HG03558 (cell line): ENCODE data around the gene KIFC1.
"Not testable (repeated sequence)": the region's sequence is repeated elsewhere in the genome, so short reads cannot be mapped to it uniquely, and the experiment has no call there.

ENCODE experiments used
- ATAC-seq: cut with Tn5 transposase; IDR thresholded peaks from one replicate; pipeline ENCODE4 v1.9.1; 2021; ENCODE audit warnings: moderate number of reproducible peaks; ENCODE audit not compliant: unreplicated experiment; ENCODE audit errors: extremely low read depth

KIFC1 gene

DNA sequence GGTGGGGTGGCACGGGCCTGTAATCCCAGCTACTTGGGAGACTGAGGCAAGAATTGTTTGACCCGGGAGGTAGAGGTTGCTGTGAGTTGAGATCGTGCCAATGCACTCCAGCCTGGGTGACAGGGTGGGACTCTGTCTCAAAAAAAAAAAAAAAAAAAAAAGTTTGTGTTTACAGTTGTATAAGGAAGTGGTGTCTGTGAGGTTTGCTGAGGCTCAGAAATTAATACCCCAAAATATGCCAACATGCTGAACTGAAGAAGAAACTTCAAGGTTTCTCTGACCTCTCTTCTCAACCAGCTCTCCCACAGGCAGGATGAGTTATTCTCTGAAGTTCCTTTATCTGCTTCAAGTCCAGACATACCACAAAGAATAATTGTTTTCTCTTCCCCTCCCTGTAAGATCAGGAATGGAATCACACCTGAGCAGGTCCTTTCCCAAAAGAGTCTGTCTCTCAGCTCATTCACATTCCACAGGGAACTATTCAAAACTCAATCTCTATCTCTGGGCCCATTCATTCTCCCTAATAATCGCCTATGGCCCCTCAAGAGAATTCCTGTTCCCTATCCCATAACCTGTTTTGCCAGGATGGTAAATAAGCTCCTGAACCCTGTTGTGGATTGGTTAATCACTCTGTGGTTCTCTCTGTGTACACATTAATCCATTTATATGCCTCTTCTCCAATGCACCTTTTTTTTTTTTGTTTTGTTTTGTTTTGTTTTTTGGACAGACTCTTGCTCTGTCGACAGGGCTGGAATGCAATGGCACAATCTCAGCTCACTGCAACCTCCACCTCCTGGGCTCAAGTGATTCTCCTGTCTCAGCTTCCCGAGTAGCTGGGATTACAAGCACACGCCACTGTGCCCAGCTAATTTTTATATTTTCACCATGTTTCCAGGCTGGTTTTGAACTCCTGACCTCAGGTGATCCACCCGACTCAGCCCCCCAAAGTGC lies 17.4 kb upstream of the KIFC1 start:
- no peak for ATAC-seq

GRCh38 chr6:33375143-33375671 lies 16.4 kb upstream of the KIFC1 start:
- ATAC-seq = no peak

- no peak for ATAC-seq
These were observed 14.5 kb upstream of the KIFC1 start for GRCh38 chr6:33377171-33377570.

DNA sequence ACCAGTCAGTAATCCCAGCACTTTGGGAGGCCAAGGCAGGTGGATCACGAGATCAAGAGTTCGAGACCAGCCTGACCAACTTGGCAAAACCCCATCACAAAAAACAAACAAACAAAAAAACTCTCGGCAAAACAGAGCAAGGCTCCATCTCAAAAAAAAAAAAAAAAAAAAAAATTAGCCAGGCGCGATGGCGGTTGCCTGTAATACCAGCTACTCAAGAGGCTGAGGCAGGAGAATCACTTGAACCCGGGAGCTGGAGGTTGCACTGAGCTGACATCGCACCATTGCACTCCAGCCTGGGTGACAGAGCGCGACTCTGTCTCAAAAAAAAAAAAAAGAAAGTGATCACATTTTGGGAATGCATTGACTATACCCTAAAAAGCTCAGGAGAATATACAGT lies 12.4 kb upstream of the KIFC1 start:
- not testable (repeated sequence) for ATAC-seq

- ATAC-seq = no peak
These were observed 11.2 kb upstream of the KIFC1 start for GRCh38 chr6:33380272-33380981.

- no peak for ATAC-seq
These were observed 8.0 kb upstream of the KIFC1 start for GRCh38 chr6:33383427-33384185.

- ATAC-seq = no peak
These were observed 7.0 kb upstream of the KIFC1 start for GRCh38 chr6:33384581-33385020.

DNA sequence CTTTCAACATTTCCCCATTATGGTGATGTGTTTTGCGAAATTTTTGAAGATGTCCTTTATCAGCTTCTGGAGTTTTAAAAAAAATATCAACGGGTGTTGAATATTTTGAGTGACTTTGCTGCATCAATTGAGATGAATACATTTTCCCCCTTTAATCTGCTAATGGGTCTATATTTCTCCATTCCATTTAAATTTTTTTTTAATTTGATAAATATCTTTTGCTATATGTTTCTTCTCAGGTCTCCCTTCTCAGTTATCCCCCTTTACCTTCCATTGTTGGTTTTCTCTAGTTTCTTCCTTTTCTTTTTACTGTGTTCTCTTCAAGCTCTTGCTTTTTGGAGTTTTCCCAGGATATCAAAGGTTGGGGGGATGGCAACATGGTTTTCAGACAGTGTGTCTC lies 1.4 kb upstream of the KIFC1 start:
- no peak for ATAC-seq

GRCh38 chr6:33390767-33391277 lies 801 bp upstream of the KIFC1 start:
- ATAC-seq = no peak

- ATAC-seq = no peak
These were observed 435 bp downstream of the KIFC1 start for GRCh38 chr6:33391922-33392594.

DNA sequence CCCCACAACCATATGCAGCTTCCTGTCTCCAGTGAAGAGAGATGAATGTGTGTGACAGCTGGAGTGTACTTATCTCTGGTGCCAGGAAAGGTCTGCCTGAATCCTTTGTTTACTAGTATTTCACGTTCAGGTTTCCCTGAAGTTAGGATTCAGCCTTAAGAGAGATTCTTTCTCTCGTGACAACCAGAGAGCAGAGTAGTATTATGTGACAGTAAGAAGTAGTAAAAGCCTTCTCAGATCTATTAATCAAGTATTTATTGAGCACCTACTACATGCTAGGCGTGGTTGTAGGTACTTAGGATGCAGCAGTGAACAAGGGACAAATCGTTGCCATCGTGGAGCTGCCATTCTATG lies 949 bp downstream of the KIFC1 start:
- ATAC-seq = no peak

DNA sequence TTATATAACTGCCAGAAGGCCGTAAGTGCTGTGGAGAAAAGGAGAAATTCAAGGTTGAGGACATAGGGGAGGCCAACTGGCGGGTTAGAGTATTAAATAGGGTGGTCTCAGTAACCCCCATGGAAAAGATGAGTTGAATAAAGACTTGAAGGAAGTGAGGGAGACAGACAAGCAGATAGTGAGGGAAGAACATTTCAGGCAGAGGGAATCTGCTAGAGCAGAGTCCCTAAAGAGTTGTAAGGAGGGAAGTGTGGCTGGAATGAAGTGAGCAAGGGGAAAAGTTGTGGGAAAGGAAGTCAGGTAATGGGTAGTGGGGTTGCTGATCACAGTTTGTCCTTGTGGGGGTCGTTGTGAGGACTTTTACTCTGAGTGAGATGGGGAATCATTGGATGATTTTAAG lies 1.4 kb downstream of the KIFC1 start:
- no peak for ATAC-seq

- no peak for ATAC-seq
These were observed 5.9 kb downstream of the KIFC1 start for GRCh38 chr6:33397541-33397940.

- not testable (repeated sequence) for ATAC-seq
These were observed 7.0 kb downstream of the KIFC1 start for GRCh38 chr6:33398601-33399000.

GRCh38 chr6:33399881-33400280 lies 8.3 kb downstream of the KIFC1 start:
- not testable (repeated sequence) for ATAC-seq

DNA sequence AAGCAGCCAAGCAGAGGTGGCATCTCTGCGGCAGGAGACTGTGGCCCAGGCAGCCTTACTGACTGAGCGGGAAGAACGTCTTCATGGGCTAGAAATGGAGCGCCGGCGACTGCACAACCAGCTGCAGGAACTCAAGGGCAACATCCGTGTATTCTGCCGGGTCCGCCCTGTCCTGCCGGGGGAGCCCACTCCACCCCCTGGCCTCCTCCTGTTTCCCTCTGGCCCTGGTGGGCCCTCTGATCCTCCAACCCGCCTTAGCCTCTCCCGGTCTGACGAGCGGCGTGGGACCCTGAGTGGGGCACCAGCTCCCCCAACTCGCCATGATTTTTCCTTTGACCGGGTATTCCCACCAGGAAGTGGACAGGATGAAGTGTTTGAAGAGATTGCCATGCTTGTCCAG lies 13.3 kb downstream of the KIFC1 start:
- ATAC-seq = no peak

DNA sequence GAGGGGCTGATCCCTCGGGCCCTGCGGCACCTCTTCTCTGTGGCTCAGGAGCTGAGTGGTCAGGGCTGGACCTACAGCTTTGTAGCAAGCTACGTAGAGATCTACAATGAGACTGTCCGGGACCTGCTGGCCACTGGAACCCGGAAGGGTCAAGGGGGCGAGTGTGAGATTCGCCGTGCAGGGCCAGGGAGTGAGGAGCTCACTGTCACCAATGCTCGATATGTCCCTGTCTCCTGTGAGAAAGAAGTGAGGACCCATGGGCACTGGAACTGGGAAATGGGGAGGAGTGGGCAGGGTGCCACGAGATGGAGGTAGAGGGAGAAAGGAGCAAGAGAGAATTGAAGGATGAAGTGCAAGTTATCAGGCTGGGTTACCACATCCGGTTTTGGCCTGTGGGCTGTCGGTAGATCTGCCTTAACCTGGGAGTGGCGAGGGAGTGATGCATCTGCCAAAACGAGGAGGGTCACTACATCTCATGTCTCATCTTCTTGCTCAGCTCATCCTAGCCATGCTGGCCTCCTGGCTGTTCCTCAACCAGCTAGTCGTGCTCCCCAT lies 13.8 kb downstream of the KIFC1 start:
- ATAC-seq = no peak

DNA sequence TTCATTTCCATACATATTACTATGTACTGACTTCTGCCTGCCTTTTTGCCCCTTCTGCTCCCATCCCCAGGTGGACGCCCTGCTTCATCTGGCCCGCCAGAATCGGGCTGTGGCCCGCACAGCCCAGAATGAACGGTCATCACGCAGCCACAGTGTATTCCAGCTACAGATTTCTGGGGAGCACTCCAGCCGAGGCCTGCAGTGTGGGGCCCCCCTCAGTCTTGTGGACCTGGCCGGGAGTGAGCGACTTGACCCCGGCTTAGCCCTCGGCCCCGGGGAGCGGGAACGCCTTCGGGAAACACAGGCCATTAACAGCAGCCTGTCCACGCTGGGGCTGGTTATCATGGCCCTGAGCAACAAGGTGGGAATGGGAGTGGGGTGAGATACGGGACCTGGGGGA lies 14.5 kb downstream of the KIFC1 start:
- ATAC-seq = no peak

DNA sequence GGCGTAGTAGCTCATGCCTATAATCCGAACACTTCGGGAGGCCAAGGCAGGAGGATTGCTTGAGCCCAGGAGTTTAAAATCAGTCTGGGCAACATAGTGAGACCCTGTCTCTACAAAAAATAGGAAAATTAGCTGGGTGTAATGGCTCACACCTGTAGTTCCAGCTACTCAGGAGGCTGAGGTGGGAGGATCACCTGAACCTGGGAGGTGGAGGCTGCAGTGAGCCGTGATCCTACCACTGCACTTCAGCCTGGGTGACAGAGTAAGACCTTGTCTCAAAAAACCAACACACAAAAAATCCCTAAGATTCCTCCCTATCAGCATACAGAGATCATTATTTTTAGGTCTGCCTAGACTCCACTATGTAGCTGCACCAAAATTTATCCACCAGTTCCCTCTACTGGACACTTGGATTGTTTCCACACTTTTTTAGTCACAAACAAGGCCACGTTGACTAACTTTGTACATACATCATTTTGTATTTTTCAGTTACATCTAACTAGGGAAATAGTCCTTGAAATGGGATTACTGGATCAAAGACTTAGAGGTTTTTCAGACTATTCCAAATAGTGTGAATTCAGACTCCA lies 15.6 kb downstream of the KIFC1 start:
- no peak for ATAC-seq
